ENCODE results near the gene RAB11FIP3.

- TF ChIP-seq POLR2A (IDR thresholded peaks at IDR 0.05; ENCODE audit: low read length): no peak
- TF ChIP-seq, protein P1, sequence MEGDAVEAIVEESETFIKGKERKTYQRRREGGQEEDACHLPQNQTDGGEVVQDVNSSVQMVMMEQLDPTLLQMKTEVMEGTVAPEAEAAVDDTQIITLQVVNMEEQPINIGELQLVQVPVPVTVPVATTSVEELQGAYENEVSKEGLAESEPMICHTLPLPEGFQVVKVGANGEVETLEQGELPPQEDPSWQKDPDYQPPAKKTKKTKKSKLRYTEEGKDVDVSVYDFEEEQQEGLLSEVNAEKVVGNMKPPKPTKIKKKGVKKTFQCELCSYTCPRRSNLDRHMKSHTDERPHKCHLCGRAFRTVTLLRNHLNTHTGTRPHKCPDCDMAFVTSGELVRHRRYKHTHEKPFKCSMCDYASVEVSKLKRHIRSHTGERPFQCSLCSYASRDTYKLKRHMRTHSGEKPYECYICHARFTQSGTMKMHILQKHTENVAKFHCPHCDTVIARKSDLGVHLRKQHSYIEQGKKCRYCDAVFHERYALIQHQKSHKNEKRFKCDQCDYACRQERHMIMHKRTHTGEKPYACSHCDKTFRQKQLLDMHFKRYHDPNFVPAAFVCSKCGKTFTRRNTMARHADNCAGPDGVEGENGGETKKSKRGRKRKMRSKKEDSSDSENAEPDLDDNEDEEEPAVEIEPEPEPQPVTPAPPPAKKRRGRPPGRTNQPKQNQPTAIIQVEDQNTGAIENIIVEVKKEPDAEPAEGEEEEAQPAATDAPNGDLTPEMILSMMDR (IDR thresholded peaks at IDR 0.05): no peak
- no peak for TF ChIP-seq GATA3 (IDR thresholded peaks at IDR 0.05; ENCODE audit: borderline replicate concordance)
- TF ChIP-seq BHLHE40 (IDR thresholded peaks at IDR 0.05; ENCODE audit: low read depth, low read length): no peak
- no peak for TF ChIP-seq ZC3H11A (IDR thresholded peaks at IDR 0.05)
- no peak for TF ChIP-seq HES2 (IDR thresholded peaks at IDR 0.05)
- TF ChIP-seq TFCP2L1 (CRISPR knock-in tag; IDR thresholded peaks at IDR 0.05): no peak
- no peak for TF ChIP-seq ESRRA (IDR thresholded peaks at IDR 0.05; ENCODE audit: borderline replicate concordance, low read length)
- no peak for TF ChIP-seq CBX2 (IDR thresholded peaks at IDR 0.05; ENCODE audit: borderline replicate concordance, low read depth)
Observed at GRCh38 chr16:477301-478157, 52.1 kb downstream of the RAB11FIP3 start.

Measured in A549 (cell line).